ENCODE measurements around the gene BRD3. TPM values are rescaled to one million over a fixed set of nuclear protein-coding genes. Genes with fewer than 3 reads are reported as not detected.
A peak's percentile ranks its signal among the peaks of the same experiment; 100 is the strongest.
"Not testable (repeated sequence)": the region's sequence is repeated elsewhere in the genome, so short reads cannot be mapped to it uniquely, and the experiment has no call there.

Gene BRD3
- 48.7 to 59.0 TPM (median 49.0 TPM) in 3 replicates for total RNA-seq
- long read RNA-seq, full-length matches to known transcripts = 2 of 15 reads
- long read RNA-seq, partial matches to known transcripts = 11 of 15 reads
- long read RNA-seq, other reads (novel, unspliced or antisense) = 2 of 15 reads

DNA sequence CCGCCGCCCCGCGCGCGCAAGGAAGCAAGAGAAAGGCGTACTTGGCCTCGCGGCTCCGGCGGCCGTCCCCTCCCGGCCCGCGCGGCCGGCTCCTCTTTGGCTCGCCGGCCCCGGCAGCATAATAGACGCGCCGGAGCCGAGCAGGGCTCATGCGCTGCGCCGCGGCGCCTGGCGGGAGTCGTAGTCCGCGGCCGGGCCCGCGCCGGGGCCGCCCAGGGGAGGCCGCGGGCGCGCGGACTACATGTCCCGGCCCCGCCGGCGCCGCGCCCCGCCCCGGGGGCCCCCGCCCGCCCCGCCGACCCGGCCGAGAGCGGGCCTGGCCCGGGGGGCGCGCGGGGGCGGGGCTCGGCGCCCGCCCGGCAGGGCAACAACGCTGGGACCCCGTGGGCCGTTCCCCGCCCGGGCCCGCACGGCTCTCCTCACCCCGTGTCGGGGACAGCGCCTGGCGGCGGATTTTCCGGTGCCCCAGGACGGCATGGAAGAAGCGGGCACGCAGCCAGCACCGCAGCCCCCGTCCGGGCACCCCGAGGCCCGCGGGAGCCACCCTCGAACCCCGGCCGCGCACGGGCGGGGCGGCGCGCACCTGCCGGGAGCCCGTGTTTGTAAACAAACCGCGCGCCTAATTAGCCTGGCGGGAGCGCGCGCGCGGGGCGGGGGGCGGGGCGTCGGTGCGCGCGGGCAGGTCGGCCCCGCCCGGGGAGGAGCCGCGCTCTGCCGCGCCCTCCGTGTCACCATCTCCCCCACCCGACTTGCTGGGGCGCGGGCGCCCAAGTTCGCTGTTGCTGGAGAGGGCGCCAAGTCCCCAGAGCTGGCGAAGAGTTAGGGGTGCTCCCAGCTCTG is at the start of gene BRD3:
Gene BRD3, minus strand, starts transcription at position 123 of the 840 bp plus-strand sequence. CDS start 14,549 bp downstream, outside the sequence.
- no peaks in the 10 kb centered on the region for H3K9me3 Mint-ChIP-seq (ENCODE audit: low read depth)
- H3K4me3 Mint-ChIP-seq (ENCODE audit: unreplicated experiment) = peak within 1 kb of the TSS; percentile 79
- no peaks in the 10 kb centered on the region for H3K36me3 Mint-ChIP-seq (ENCODE audit: low read depth)
- peaks cover 12% of the 10 kb centered on the region for H3K27me3 Mint-ChIP-seq (ENCODE audit: low read depth)
- H3K4me1 Mint-ChIP-seq (ENCODE audit: low read depth) = peaks cover 25% of the 10 kb centered on the region
- TF ChIP-seq, protein P1, sequence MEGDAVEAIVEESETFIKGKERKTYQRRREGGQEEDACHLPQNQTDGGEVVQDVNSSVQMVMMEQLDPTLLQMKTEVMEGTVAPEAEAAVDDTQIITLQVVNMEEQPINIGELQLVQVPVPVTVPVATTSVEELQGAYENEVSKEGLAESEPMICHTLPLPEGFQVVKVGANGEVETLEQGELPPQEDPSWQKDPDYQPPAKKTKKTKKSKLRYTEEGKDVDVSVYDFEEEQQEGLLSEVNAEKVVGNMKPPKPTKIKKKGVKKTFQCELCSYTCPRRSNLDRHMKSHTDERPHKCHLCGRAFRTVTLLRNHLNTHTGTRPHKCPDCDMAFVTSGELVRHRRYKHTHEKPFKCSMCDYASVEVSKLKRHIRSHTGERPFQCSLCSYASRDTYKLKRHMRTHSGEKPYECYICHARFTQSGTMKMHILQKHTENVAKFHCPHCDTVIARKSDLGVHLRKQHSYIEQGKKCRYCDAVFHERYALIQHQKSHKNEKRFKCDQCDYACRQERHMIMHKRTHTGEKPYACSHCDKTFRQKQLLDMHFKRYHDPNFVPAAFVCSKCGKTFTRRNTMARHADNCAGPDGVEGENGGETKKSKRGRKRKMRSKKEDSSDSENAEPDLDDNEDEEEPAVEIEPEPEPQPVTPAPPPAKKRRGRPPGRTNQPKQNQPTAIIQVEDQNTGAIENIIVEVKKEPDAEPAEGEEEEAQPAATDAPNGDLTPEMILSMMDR (IDR thresholded peaks at IDR 0.05) = peak; percentile 8
- H3K27ac Mint-ChIP-seq (ENCODE audit: unreplicated experiment) = peak within 1 kb of the TSS; percentile 78
- no peak for DNase-seq (ENCODE audit: low spot score)

DNA sequence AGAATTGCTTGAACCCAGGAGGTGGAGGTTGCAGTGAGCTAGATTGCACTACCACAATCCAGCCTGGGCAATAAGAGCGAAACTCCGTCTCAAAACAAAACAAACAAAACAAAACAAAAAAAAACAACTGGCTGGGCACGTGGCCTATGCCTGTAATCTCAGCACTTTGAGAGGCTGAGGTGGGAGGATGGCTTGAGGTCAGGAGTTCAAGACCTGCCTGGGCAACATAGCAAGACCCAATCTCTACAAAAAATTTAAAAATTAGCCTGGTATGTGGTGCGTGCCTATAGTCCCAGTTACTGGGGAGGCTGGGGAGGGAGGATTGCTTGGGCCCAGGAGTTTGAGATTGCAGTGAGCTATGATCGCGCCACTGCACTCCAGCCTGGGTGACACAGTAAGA is 44.7 kb upstream of the BRD3 start:
- no peak for DNase-seq (ENCODE audit: low spot score)
- Mint-ChIP-seq H3K4me3 (ENCODE audit: unreplicated experiment) (no peak overlapping the region), H3K27me3 (ENCODE audit: low read depth) (no peaks in the 10 kb centered on the region), H3K9me3 (ENCODE audit: low read depth) (no peaks in the 10 kb centered on the region), H3K36me3 (ENCODE audit: low read depth) (no peaks in the 10 kb centered on the region), H3K4me1 (ENCODE audit: low read depth) (no peaks in the 10 kb centered on the region), H3K27ac (ENCODE audit: unreplicated experiment) (no peak overlapping the region)
- TF ChIP-seq, protein P1 (IDR thresholded peaks at IDR 0.05) = no peak

DNA sequence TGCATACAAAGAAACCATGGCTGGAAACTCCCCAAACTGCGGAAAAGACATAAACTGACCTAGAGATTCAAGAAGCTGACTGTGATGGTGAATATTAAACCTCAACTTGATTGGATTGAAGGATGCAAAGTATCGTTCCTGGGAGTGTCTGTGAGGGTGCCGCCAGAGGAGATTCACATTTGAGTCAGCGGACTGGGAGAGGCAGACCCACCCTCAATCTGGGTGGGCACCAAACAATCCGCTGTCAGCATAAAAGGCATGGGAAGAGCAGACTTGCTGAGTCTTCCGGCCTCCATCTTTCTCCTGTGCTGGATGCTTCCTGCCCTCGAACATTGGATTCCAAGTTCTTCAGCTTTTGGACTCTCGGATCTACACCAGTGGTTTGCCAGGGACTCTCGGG is 43.2 kb upstream of the BRD3 start:
- Mint-ChIP-seq H3K27ac (ENCODE audit: unreplicated experiment) (no peak overlapping the region), H3K36me3 (ENCODE audit: low read depth) (no peaks in the 10 kb centered on the region), H3K4me3 (ENCODE audit: unreplicated experiment) (no peak overlapping the region), H3K4me1 (ENCODE audit: low read depth) (no peaks in the 10 kb centered on the region), H3K9me3 (ENCODE audit: low read depth) (no peaks in the 10 kb centered on the region), H3K27me3 (ENCODE audit: low read depth) (peaks cover 5% of the 10 kb centered on the region)
- no peak for DNase-seq (ENCODE audit: low spot score)
- TF ChIP-seq, protein P1 (IDR thresholded peaks at IDR 0.05) = no peak

DNA sequence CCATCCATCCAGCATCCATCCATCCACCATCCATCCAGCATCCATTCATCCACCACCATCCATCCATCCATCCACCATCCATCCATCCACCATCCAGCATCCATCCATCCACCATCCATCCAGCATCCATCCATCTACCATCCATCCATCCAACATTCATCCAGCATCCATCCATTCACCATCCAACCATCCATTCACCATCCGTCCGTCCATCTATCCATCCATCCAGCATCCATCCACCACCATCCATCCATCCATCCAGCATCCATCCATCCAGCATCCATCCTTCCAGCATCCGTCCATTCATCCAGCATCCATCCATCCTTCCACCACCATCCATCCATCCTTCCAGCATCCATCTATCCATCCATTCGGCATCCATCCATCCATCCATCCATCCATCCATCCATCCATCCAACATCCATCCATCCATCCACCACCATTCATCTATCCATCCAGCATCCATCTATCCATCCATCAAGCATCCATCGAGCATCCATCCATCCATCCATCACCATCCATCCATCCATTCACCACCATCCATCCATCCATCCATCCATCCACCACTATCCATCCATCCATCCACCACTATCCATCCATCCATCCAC is 35.7 kb upstream of the BRD3 start:
- no peaks in the 10 kb centered on the region for H3K4me1 Mint-ChIP-seq (ENCODE audit: low read depth)
- peaks cover 18% of the 10 kb centered on the region for H3K27me3 Mint-ChIP-seq (ENCODE audit: low read depth)
- no peak overlapping the region for H3K4me3 Mint-ChIP-seq (ENCODE audit: unreplicated experiment)
- no peak for DNase-seq (ENCODE audit: low spot score)
- no peak overlapping the region for H3K27ac Mint-ChIP-seq (ENCODE audit: unreplicated experiment)
- peaks cover 5% of the 10 kb centered on the region for H3K9me3 Mint-ChIP-seq (ENCODE audit: low read depth)
- TF ChIP-seq, protein P1 (IDR thresholded peaks at IDR 0.05) = no peak
- peaks cover 3% of the 10 kb centered on the region for H3K36me3 Mint-ChIP-seq (ENCODE audit: low read depth)

DNA sequence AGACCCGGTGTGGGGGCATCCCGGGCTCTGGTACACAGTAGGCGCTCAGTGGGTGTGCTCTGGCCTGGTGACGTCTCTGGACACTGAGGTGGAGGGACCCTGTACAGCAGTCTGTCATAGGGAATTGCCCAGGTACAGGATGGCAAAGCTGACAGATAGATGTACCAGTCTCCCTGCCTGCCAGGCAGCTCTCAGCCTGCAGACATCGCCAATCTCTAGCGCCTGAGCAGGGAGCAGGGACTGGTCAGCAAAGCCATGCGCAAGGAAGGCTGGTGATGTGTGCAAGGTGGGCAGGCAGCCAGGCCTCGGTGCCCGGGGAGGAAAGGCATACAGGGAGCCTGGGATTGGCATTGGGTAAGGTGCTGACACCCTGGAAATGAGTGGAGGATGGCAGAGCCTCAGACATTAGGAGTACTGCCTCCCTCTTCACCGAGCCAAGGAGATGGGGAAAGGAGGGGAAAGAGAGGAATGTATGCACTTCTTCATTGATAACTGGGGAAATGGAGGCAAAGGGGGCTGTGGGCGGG is 33.9 kb upstream of the BRD3 start:
- peaks cover 5% of the 10 kb centered on the region for H3K9me3 Mint-ChIP-seq (ENCODE audit: low read depth)
- H3K27me3 Mint-ChIP-seq (ENCODE audit: low read depth) = peaks cover 16% of the 10 kb centered on the region
- no peak overlapping the region for H3K27ac Mint-ChIP-seq (ENCODE audit: unreplicated experiment)
- no peak overlapping the region for H3K4me3 Mint-ChIP-seq (ENCODE audit: unreplicated experiment)
- TF ChIP-seq, protein P1 (IDR thresholded peaks at IDR 0.05) = no peak
- no peak for DNase-seq (ENCODE audit: low spot score)
- H3K4me1 Mint-ChIP-seq (ENCODE audit: low read depth) = no peaks in the 10 kb centered on the region
- H3K36me3 Mint-ChIP-seq (ENCODE audit: low read depth) = peaks cover 3% of the 10 kb centered on the region

DNA sequence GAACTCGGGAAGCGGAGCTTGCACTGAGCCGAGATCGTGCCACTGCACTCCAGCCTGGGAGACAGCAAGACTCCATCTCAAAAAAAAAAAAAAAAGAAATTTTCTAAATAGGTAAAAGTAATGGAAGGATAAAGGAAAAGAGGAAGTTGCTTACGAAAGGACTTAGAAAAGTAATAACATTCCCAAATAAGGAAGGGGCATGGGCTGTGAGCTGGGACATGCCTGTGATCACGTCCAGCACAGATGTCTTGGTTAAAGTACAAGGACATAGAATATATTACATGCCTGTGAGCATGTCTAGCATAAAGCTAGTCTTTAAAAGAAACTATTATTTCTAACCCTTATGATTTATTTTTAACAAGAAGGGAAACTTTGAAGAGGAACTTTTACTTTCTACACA is 33.3 kb upstream of the BRD3 start:
- H3K27ac Mint-ChIP-seq (ENCODE audit: unreplicated experiment); H3K4me3 Mint-ChIP-seq (ENCODE audit: unreplicated experiment); DNase-seq (ENCODE audit: low spot score); H3K4me1 Mint-ChIP-seq (ENCODE audit: low read depth); H3K9me3 Mint-ChIP-seq (ENCODE audit: low read depth); H3K36me3 Mint-ChIP-seq (ENCODE audit: low read depth): not testable (repeated sequence)
- peaks cover 16% of the 10 kb centered on the region for H3K27me3 Mint-ChIP-seq (ENCODE audit: low read depth)

Data from chondrocyte (in vitro differentiated cells).